ENCODE results near the gene AIF1L. TPM values are rescaled to one million over a fixed set of nuclear protein-coding genes. Genes with fewer than 3 reads are reported as not detected.

AIF1L gene
- total RNA-seq, 5 donors from 2014 or later (not counting 1 experiment from before 2014, with no cell fraction given), result 0.37 to 0.67 (median 0.51) TPM; not detected in 2

DNA sequence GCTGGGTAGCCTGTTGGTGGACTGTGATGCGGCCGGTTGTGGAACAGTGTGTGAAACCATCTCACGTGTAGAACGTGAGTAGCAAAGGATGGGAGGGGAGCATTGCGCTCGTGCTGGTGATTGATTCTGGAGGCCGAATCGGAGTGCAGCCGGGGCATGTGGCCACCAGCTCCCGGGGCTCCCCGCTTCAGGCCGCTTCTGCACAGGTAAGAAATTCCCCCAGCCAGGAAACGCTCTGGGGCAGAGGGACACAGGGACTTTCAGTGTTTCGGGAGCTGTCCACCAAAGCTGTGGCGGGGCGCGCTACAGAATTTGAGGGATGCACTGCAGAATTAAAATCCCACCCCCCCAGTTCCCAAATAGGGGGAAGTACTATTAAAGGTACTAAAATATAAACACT is 45.5 kb upstream of the AIF1L start:
- Histone ChIP-seq H3K27ac (ENCODE audit: low read length) (no peak overlapping the region), H3K4me3 (ENCODE audit: control insufficient read depth in 1 of 2, extremely low read depth in 1 of 2, low read length in 1 of 2) (no peak overlapping the region), H3K4me1 (ENCODE audit: control insufficient read depth in 1 of 2, extremely low read depth in 1 of 2, insufficient read depth in 2 of 2, low read length in 2 of 2) (peaks cover 0 to 9% of the 10 kb centered on the region in 2 experiments), H3K9me3 (no peaks in the 10 kb centered on the region), H3K27me3 (replicated peaks in 1 of 2; ENCODE audit: control insufficient read depth in 2 of 2, extremely low read depth in 1 of 2, insufficient read depth in 2 of 2, low read length in 1 of 2) (peaks cover 0 to 37% of the 10 kb centered on the region in 2 experiments), H3K36me3 (ENCODE audit: control insufficient read depth in 2 of 2, extremely low read depth in 1 of 2, insufficient read depth in 1 of 2, low read length in 1 of 2) (no peaks in the 10 kb centered on the region)
- CTCF ChIA-PET, result interaction anchor here in 1 of 2 donors (0.5 kb wide), 1 partner anchor 769 kb away, joined by 7 read pairs; no protein-coding TSS in a partner anchor
- peaks cover 3 to 7% of the 10 kb centered on the region in 2 donors for H3K27me3 Mint-ChIP-seq
- H3K4me1 Mint-ChIP-seq, result peaks cover 0 to 8% (median 7%) of the 10 kb centered on the region in 3 donors
- ATAC-seq (replicated peaks in 1 of 4) (no peak), DNase-seq (no peak)
- H3K9me3 Mint-ChIP-seq, result no peaks in the 10 kb centered on the region
- no peak overlapping the region for H3K27ac Mint-ChIP-seq
- no peaks in the 10 kb centered on the region for H3K36me3 Mint-ChIP-seq
- 75% methylated on average over 2 of the region's 17 CpGs for WGBS (ENCODE audit: insufficient coverage)
- POLR2A ChIA-PET, result no interaction called here
- no peak overlapping the region for H3K4me3 Mint-ChIP-seq

DNA sequence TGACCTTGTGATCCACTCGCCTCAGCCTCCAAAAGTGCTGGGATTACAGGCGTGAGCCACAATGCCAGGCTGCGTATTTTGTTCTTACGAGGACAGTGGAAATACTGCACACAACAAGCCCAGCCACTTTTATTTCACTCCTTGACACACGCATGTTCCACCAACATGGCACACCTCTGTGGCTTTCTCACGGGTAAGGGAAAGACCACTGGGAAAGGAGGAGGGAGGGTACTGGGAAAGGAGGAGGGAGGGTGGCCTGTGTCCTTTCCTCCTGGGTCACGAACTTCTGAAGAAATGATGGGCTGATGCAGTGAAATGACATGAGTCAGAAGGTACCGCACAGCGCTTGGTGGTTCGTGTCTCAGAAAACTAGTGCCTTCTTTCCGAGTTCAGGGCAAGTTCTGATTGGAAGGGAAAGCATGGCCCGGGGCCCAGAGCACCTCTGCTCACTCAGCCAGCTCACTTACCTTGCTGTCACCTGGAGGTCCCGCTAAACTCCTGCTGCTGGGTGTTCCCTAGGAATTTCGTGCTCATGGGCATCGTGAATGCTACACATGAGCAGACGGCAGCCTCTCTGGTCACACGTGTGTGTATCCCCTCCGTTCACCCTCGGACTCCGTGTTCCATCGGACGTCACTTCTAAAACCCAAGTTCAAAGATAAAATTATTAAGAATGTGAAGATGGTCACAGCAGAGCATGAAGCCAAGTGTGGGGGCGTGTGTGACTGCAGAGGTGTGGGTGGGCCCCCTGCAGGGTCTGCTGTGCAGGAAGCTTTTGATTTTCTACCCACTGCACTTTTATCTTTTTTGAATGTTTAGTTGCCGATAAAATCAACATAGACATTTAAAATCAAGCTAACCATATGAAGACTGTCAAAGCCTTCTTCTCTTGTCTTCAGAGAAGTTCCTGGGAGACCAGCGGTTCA is 44.5 kb upstream of the AIF1L start:
- Mint-ChIP-seq H3K27me3 (peaks cover 3 to 7% of the 10 kb centered on the region in 2 donors), H3K36me3 (no peaks in the 10 kb centered on the region), H3K9me3 (no peaks in the 10 kb centered on the region), H3K4me3 (no peak overlapping the region), H3K27ac (no peak overlapping the region), H3K4me1 (peaks cover 0 to 3% (median 3%) of the 10 kb centered on the region in 3 donors)
- H3K27ac ChIP-seq (ENCODE audit: low read length), result no peak overlapping the region
- POLR2A ChIA-PET, result no interaction called here
- DNase-seq, result no peak
- H3K9me3 ChIP-seq, result no peaks in the 10 kb centered on the region
- CTCF ChIA-PET, result no interaction called here
- H3K36me3 ChIP-seq (ENCODE audit: control insufficient read depth in 2 of 2, extremely low read depth in 1 of 2, insufficient read depth in 1 of 2, low read length in 1 of 2), result no peaks in the 10 kb centered on the region
- H3K4me3 ChIP-seq (ENCODE audit: control insufficient read depth in 1 of 2, extremely low read depth in 1 of 2, low read length in 1 of 2), result no peak overlapping the region
- peaks cover 0 to 3% of the 10 kb centered on the region in 2 experiments for H3K4me1 ChIP-seq (ENCODE audit: control insufficient read depth in 1 of 2, extremely low read depth in 1 of 2, insufficient read depth in 2 of 2, low read length in 2 of 2)
- peaks cover 0 to 33% of the 10 kb centered on the region in 2 experiments for H3K27me3 ChIP-seq (replicated peaks in 1 of 2; ENCODE audit: control insufficient read depth in 2 of 2, extremely low read depth in 1 of 2, insufficient read depth in 2 of 2, low read length in 1 of 2)
- 86% methylated on average over 17 of the region's 25 CpGs for whole genome bisulfite sequencing (ENCODE audit: insufficient coverage)
- ATAC-seq (replicated peaks in 1 of 4), result no peak

DNA sequence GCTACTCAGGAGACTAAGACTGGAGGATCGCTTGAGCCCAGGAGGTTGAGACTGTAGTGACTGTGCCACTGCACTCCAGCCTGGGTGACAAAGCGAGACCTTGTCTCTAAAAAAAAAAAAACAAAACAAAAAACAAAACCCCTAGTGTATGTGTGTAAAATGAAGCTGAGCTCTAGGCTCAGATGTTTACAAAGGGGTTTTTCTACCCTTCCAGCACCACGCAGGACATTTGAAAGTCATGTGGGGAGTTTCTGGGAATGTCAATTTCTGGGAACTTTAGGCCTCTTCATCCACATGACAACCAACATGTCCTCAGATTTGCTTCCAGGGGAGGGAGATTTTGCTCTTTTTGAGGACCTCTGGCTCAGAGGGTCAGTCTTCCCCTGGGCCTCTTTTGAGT is 42.4 kb upstream of the AIF1L start:
- Mint-ChIP-seq H3K27ac (no peak overlapping the region), H3K27me3 (peaks cover 3 to 4% of the 10 kb centered on the region in 2 donors), H3K9me3 (no peaks in the 10 kb centered on the region), H3K36me3 (no peaks in the 10 kb centered on the region), H3K4me3 (no peak overlapping the region), H3K4me1 (no peaks in the 10 kb centered on the region)
- Histone ChIP-seq H3K27ac (ENCODE audit: low read length) (no peak overlapping the region), H3K27me3 (replicated peaks in 1 of 2; ENCODE audit: control insufficient read depth in 2 of 2, extremely low read depth in 1 of 2, insufficient read depth in 2 of 2, low read length in 1 of 2) (peaks cover 0 to 30% of the 10 kb centered on the region in 2 experiments), H3K9me3 (no peaks in the 10 kb centered on the region), H3K36me3 (ENCODE audit: control insufficient read depth in 2 of 2, extremely low read depth in 1 of 2, insufficient read depth in 1 of 2, low read length in 1 of 2) (no peaks in the 10 kb centered on the region), H3K4me3 (ENCODE audit: control insufficient read depth in 1 of 2, extremely low read depth in 1 of 2, low read length in 1 of 2) (no peak overlapping the region), H3K4me1 (ENCODE audit: control insufficient read depth in 1 of 2, extremely low read depth in 1 of 2, insufficient read depth in 2 of 2, low read length in 2 of 2) (no peaks in the 10 kb centered on the region)
- ChIA-PET CTCF (interaction anchor here in 1 of 2 donors (0.6 kb wide), 1 partner anchor 34 kb away, joined by 6 read pairs; no protein-coding TSS in a partner anchor), POLR2A (no interaction called here)
- WGBS (ENCODE audit: insufficient coverage), result no CpG with 5 or more reads among the region's 3 CpGs
- no peak for DNase-seq
- no peak for ATAC-seq (replicated peaks in 1 of 4)

DNA sequence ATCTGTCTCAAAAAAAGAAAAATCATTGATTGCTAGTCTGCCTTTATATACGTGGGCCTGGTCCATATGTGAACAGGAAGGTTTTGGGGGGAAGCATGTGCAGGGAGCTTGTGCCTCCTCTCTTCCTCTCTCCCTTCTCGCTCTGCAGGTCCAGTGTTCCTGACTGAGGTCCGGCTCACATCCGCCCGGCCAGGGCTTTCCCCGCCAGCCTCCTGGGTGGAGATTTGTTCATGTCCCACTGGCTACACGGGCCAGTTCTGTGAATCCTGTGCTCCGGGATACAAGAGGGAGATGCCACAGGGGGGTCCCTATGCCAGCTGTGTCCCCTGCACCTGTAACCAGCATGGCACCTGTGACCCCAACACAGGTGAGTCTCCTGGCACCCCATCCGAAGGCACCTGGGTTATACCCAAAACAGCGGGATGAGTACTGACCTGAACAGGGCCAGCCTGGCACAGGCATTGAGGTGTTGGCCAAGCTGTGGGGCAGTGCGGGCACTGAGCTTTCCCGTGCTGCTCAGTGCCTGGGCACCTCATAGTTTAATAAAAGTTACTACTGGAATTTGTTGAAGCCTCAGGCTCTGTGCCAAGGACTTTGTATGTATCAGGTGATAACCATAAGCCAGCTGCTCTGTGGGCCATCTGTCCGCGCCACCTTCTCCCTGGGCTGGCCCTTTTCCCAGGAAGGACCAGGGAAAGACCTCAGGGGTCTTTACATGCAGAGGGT is 39.4 kb upstream of the AIF1L start:
- WGBS (ENCODE audit: insufficient coverage), result 78% methylated on average over 9 of the region's 14 CpGs

DNA sequence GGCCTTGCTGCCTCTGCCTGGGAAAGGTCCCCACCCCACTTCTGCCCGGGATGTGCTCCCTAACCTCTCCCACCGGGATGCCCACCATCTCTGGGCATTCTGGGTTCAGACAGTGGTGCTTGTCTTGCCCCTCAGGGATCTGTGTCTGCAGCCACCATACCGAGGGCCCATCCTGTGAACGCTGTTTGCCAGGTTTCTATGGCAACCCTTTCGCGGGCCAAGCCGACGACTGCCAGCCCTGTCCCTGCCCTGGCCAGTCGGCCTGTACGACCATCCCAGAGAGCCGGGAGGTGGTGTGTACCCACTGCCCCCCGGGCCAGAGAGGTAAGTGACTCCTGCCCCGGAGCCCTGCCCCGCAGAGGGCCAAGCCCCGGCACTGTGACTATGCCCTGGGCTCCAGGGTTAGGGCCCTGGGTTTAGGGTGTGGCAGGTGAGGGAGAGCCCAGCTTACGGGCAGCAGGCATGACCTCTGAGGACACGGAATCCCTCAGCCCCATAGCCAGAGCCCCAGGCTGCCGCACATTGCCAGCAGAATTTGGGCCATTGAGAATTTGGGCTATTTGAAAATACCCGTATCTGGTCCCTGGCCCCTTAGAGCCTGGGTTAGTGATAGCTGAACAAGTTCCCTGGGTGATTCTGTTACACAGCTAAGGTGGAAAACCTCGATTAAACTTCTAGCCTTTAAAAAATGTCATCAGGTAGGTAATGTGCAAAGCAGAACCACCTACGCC is 35.3 kb upstream of the AIF1L start:
- Mint-ChIP-seq H3K4me1 (no peaks in the 10 kb centered on the region), H3K36me3 (no peaks in the 10 kb centered on the region), H3K27ac (no peak overlapping the region), H3K4me3 (no peak overlapping the region), H3K9me3 (no peaks in the 10 kb centered on the region), H3K27me3 (no peaks in the 10 kb centered on the region)
- 86% methylated on average over 18 of the region's 21 CpGs for WGBS (ENCODE audit: insufficient coverage)
- H3K27me3 ChIP-seq (replicated peaks in 1 of 2; ENCODE audit: control insufficient read depth in 2 of 2, extremely low read depth in 1 of 2, insufficient read depth in 2 of 2, low read length in 1 of 2), result peaks cover 0 to 11% of the 10 kb centered on the region in 2 experiments
- H3K4me1 ChIP-seq (ENCODE audit: control insufficient read depth in 1 of 2, extremely low read depth in 1 of 2, insufficient read depth in 2 of 2, low read length in 2 of 2), result no peaks in the 10 kb centered on the region
- ATAC-seq (replicated peaks in 1 of 4) (no peak), DNase-seq (no peak)
- ChIA-PET CTCF (no interaction called here), POLR2A (no interaction called here)
- no peaks in the 10 kb centered on the region for H3K36me3 ChIP-seq (ENCODE audit: control insufficient read depth in 2 of 2, extremely low read depth in 1 of 2, insufficient read depth in 1 of 2, low read length in 1 of 2)
- no peaks in the 10 kb centered on the region for H3K9me3 ChIP-seq
- no peak overlapping the region for H3K27ac ChIP-seq (ENCODE audit: low read length)
- H3K4me3 ChIP-seq (ENCODE audit: control insufficient read depth in 1 of 2, extremely low read depth in 1 of 2, low read length in 1 of 2), result no peak overlapping the region

More for the DNA sequence above, 39.4 kb upstream of the AIF1L start:
- Mint-ChIP-seq H3K27me3 (no peaks in the 10 kb centered on the region), H3K9me3 (no peaks in the 10 kb centered on the region), H3K4me1 (no peaks in the 10 kb centered on the region), H3K27ac (no peak overlapping the region), H3K36me3 (no peaks in the 10 kb centered on the region), H3K4me3 (no peak overlapping the region)
- H3K4me3 ChIP-seq (ENCODE audit: control insufficient read depth in 1 of 2, extremely low read depth in 1 of 2, low read length in 1 of 2), result no peak overlapping the region
- DNase-seq (no peak), ATAC-seq (replicated peaks in 1 of 4) (no peak)
- no peak overlapping the region for H3K27ac ChIP-seq (ENCODE audit: low read length)
- H3K27me3 ChIP-seq (replicated peaks in 1 of 2; ENCODE audit: control insufficient read depth in 2 of 2, extremely low read depth in 1 of 2, insufficient read depth in 2 of 2, low read length in 1 of 2), result peaks cover 0 to 25% of the 10 kb centered on the region in 2 experiments
- POLR2A ChIA-PET, result no interaction called here
- CTCF ChIA-PET, result interaction anchor here in 1 of 2 donors (1.2 to 1.6 kb wide), 2 partner anchors 11 to 279 kb away, joined by 4 to 5 read pairs; no protein-coding TSS in a partner anchor
- H3K4me1 ChIP-seq (ENCODE audit: control insufficient read depth in 1 of 2, extremely low read depth in 1 of 2, insufficient read depth in 2 of 2, low read length in 2 of 2), result no peaks in the 10 kb centered on the region
- H3K9me3 ChIP-seq, result no peaks in the 10 kb centered on the region
- no peaks in the 10 kb centered on the region for H3K36me3 ChIP-seq (ENCODE audit: control insufficient read depth in 2 of 2, extremely low read depth in 1 of 2, insufficient read depth in 1 of 2, low read length in 1 of 2)

DNA sequence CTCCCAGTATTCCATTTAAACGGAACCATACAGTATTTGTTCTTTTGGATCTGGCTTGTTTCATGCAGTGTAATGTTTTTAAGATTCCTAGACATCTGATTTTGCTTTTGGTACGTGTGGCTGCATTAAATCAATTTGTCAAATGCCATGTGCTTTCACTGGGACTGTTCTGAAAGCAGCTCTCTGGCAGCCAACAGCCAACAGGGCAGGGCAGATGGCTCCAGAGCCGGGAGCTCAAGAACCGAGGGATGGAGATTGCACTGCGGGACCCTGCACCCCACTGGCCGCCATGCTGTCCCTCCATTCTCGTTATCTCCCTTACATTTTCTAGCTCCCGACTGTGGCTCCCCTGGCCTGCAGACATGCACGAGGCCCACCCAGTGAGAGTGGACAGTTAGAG is 33.4 kb upstream of the AIF1L start:
- ChIA-PET POLR2A (interaction anchor here in 1 of 2 donors (0.5 kb wide), 1 partner anchor 43 kb away, joined by 5 read pairs; no protein-coding TSS in a partner anchor), CTCF (interaction anchor here in 1 of 2 donors (0.7 to 1.4 kb wide), 2 partner anchors 17 to 438 kb away, joined by 3 to 5 read pairs; no protein-coding TSS in a partner anchor)
- H3K27ac ChIP-seq (ENCODE audit: low read length), result no peak overlapping the region
- no peaks in the 10 kb centered on the region for H3K4me1 ChIP-seq (ENCODE audit: control insufficient read depth in 1 of 2, extremely low read depth in 1 of 2, insufficient read depth in 2 of 2, low read length in 2 of 2)
- Mint-ChIP-seq H3K27me3 (peaks cover 0 to 4% of the 10 kb centered on the region in 2 donors), H3K36me3 (no peaks in the 10 kb centered on the region), H3K27ac (peak overlapping the region in 1 of 2 donors; percentile 24), H3K9me3 (no peaks in the 10 kb centered on the region), H3K4me1 (no peaks in the 10 kb centered on the region), H3K4me3 (no peak overlapping the region)
- peaks cover 0 to 6% of the 10 kb centered on the region in 2 experiments for H3K27me3 ChIP-seq (replicated peaks in 1 of 2; ENCODE audit: control insufficient read depth in 2 of 2, extremely low read depth in 1 of 2, insufficient read depth in 2 of 2, low read length in 1 of 2)
- 78% methylated on average over 2 of the region's 9 CpGs for WGBS (ENCODE audit: insufficient coverage)
- H3K36me3 ChIP-seq (ENCODE audit: control insufficient read depth in 2 of 2, extremely low read depth in 1 of 2, insufficient read depth in 1 of 2, low read length in 1 of 2), result no peaks in the 10 kb centered on the region
- ATAC-seq (replicated peaks in 1 of 4) (no peak), DNase-seq (no peak)
- H3K9me3 ChIP-seq, result no peaks in the 10 kb centered on the region
- no peak overlapping the region for H3K4me3 ChIP-seq (ENCODE audit: control insufficient read depth in 1 of 2, extremely low read depth in 1 of 2, low read length in 1 of 2)

Measured in T-cell (primary cell).